AG04449 (cell line): ENCODE measurements around the gene TEAD2.

ENCODE experiments used
- CTCF ChIA-PET: fragments of 350-600 bp; formaldehyde crosslinking; extraction: SDS; loops from one replicate; lab custom pipeline; 2021; ENCODE audit warnings: antibody characterized with exemption; lab: Yijun Ruan, JAX
- POLR2A ChIA-PET: fragments of 400-600, 350-600 bp; formaldehyde crosslinking; extraction: SDS; loops from one replicate; lab custom pipeline; 2020; ENCODE audit warnings: antibody characterized with exemption, inconsistent platforms; lab: Yijun Ruan, JAX
- DNase-seq: peaks from one replicate; pipeline ENCODE4 v3.0.0-alpha.2; 2010; ENCODE audit warnings: low read depth, low spot score
- H3K4me3 ChIP-seq: 2 replicates; pipeline ENCODE4 v1.5.1; 2011; ENCODE audit warnings: low read depth, mild to moderate bottlenecking, control low read depth, low read length
- CTCF ChIP-seq: IDR thresholded peaks from one replicate; pipeline ENCODE4 v1.5.1; 2011; ENCODE audit warnings: mild to moderate bottlenecking, moderate library complexity, low read length, control low read depth, inconsistent platforms; ENCODE audit not compliant: insufficient read depth; ENCODE audit errors: missing control alignments

TEAD2 gene

GRCh38 chr19:49407079-49407478 lies 44.9 kb upstream of the TEAD2 start:
- H3K4me3 ChIP-seq: no peak overlapping the region
- CTCF ChIA-PET: interaction anchor here (0.7 to 2.2 kb wide), 4 partner anchors 16 to 38 kb away, joined by 3 to 13 read pairs (median 4); no protein-coding TSS in a partner anchor
- DNase-seq: no peak
- no peak for TF ChIP-seq CTCF
- POLR2A ChIA-PET: no interaction called here

- CTCF ChIA-PET: interaction anchor here (0.7 to 1.4 kb wide), 3 partner anchors 10 to 616 kb away, joined by 3 to 5 read pairs (median 4); no protein-coding TSS in a partner anchor
- no peak overlapping the region for H3K4me3 ChIP-seq
- POLR2A ChIA-PET: no interaction called here
- no peak for TF ChIP-seq CTCF
- no peak for DNase-seq
Observed at GRCh38 chr19:49403404-49404187, 41.4 kb upstream of the TEAD2 start.

GRCh38 chr19:49400029-49400428 lies 37.8 kb upstream of the TEAD2 start:
- no peak for TF ChIP-seq CTCF
- CTCF ChIA-PET: no interaction called here
- no peak for DNase-seq
- POLR2A ChIA-PET: no interaction called here
- H3K4me3 ChIP-seq: no peak overlapping the region

- POLR2A ChIA-PET: interaction anchor here (0.6 kb wide), 1 partner anchor 26 kb away, joined by 3 read pairs; no protein-coding TSS in a partner anchor
- no peak for TF ChIP-seq CTCF
- DNase-seq: no peak
Observed at GRCh38 chr19:49398931-49399330, 36.7 kb upstream of the TEAD2 start.

GRCh38 chr19:49398001-49398615 lies 35.9 kb upstream of the TEAD2 start:
- no peak overlapping the region for H3K4me3 ChIP-seq
- no peak for DNase-seq
- TF ChIP-seq CTCF: no peak
- CTCF ChIA-PET: interaction anchor here (1.2 kb wide), 1 partner anchor 172 kb away, joined by 4 read pairs; no protein-coding TSS in a partner anchor
- POLR2A ChIA-PET: interaction anchor here (0.6 kb wide), 1 partner anchor 26 kb away, joined by 3 read pairs; no protein-coding TSS in a partner anchor

More at GRCh38 chr19:49398931-49399330, 36.7 kb upstream of the TEAD2 start:
- CTCF ChIA-PET: interaction anchor here (0.7 kb wide), 1 partner anchor 47 kb away, joined by 3 read pairs; no protein-coding TSS in a partner anchor
- H3K4me3 ChIP-seq: no peak overlapping the region
